ENCODE data around the gene SIVA1. TPM values are rescaled to one million over a fixed set of nuclear protein-coding genes. Genes with fewer than 3 reads are reported as not detected.

SIVA1 gene
- total and polyA plus RNA-seq, 9 of the 15 experiments (the other 6 are each of a cell fraction or from before 2014, with no cell fraction given) = 4.2 to 186 (median 54.2) TPM

GRCh38 chr14:104718871-104719270 lies 34.1 kb upstream of the SIVA1 start:
- POLR2A ChIA-PET = no interaction called here
- no peak for FAIRE-seq
- Histone ChIP-seq H3K4me1 (replicated peaks in 1 of 2; ENCODE audit: control insufficient read depth in 2 of 2, insufficient read depth in 2 of 2, low read length in 2 of 2) (peaks cover 0 to 53% of the 10 kb centered on the region in 2 experiments; a peak in 3 of 5 replicates), H3K4me2 (ENCODE audit: insufficient read depth, low read length) (no peak overlapping the region), H3K9ac (ENCODE audit: insufficient read depth in 1 of 2, low read depth in 2 of 2, low read length in 2 of 2) (0 out of 4 replicates have a peak overlapping the region, but pooled peaks of 1 of the 2 experiments have one; percentile 17), H3K9me1 (ENCODE audit: control insufficient read depth, insufficient read depth, low read length) (no peaks in the 10 kb centered on the region), H3K4me3 (no peak overlapping the region), H3K27ac (ENCODE audit: extremely low read depth, low read depth, low read length) (no peak overlapping the region), H3K27me3 (ENCODE audit: control insufficient read depth in 2 of 2, insufficient read depth in 2 of 2, low read length in 2 of 2) (no peaks in the 10 kb centered on the region), H2AFZ (ENCODE audit: low read depth, low read length) (no peak overlapping the region), H3K36me3 (ENCODE audit: control insufficient read depth, insufficient read depth, low read length) (peaks cover 3% of the 10 kb centered on the region; the same call in 1 of the 3 replicates), H3K79me2 (ENCODE audit: control insufficient read depth, insufficient read depth, low read length) (no peaks in the 10 kb centered on the region), H4K20me1 (replicated peaks; ENCODE audit: control insufficient read depth, insufficient read depth, low read length) (peaks cover 3% of the 10 kb centered on the region; the same call in 1 of the 2 replicates), H3K9me3 (replicated peaks; ENCODE audit: control insufficient read depth, insufficient read depth, low read depth, low read length) (no peaks in the 10 kb centered on the region)
- DNase-seq (ENCODE audit: extremely low read depth in 1 of 4, low spot score in 3 of 4) = no peak
- intact Hi-C loops (cut with micrococcal nuclease) = no loop called here
- 95% methylated on average over 6 of the region's 11 CpGs for WGBS (ENCODE audit: insufficient coverage, low coverage, missing lambda C conversion rate)
- no peak for ATAC-seq
- in situ Hi-C loops (cut with MboI) = no loop called here
- CTCF ChIA-PET (ENCODE audit: low intra/inter-chr PET ratio) = no interaction called here
- BruUV-seq (replicated peaks) = no TSS peak
- no peak for TF ChIP-seq ASH1L (IDR thresholded peaks at IDR 0.05; ENCODE audit: borderline replicate concordance, low read depth, partially characterized antibody)
- no peak for TF ChIP-seq KDM4B (IDR thresholded peaks at IDR 0.05; ENCODE audit: borderline replicate concordance in 2 of 2, low read depth in 1 of 2)
- TF ChIP-seq ZNF76 (CRISPR knock-in tag; IDR thresholded peaks at IDR 0.05; ENCODE audit: borderline replicate concordance) = no peak
- no peak for TF ChIP-seq RBM15 (IDR thresholded peaks at IDR 0.05; ENCODE audit: insufficient read depth, low read length)
- TF ChIP-seq SNRNP70 (optimal IDR thresholded peaks at IDR 0.05; ENCODE audit: low read depth, low read length) = no peak
- TF ChIP-seq FOXP1 (CRISPR knock-in tag; IDR thresholded peaks at IDR 0.05) = no peak

DNA sequence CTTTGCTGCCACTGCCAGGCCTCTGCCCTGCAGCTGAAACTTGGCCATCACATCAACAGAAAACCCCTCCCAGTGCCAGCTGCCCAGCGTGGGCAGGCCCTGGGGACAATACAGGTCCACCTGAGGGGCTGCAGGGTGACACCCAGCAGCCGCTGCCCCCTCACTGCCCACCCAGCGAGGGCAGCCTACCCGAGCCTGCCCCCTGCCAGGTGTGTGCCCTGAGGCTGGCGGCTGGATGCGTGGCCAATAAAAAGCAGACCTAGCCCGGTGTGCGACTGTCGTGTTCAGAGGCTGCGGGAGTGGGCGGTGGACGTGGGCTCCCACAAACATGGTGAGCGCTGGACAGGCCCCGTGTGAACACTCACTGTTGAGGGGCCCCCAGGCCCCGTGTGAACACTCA lies 33.6 kb upstream of the SIVA1 start:
- no peak for ATAC-seq
- no peak for FAIRE-seq
- DNase-seq (ENCODE audit: extremely low read depth in 1 of 4, low spot score in 3 of 4) = no peak
- in situ Hi-C loops (cut with MboI) = no loop called here
- Histone ChIP-seq H3K36me3 (ENCODE audit: control insufficient read depth, insufficient read depth, low read length) (peaks cover 2% of the 10 kb centered on the region; the same call in 1 of the 3 replicates), H3K79me2 (ENCODE audit: control insufficient read depth, insufficient read depth, low read length) (peaks cover 2% of the 10 kb centered on the region; the same call in 1 of the 3 replicates), H3K9me3 (replicated peaks; ENCODE audit: control insufficient read depth, insufficient read depth, low read depth, low read length) (no peaks in the 10 kb centered on the region), H3K27ac (ENCODE audit: extremely low read depth, low read depth, low read length) (no peak overlapping the region), H3K9me1 (ENCODE audit: control insufficient read depth, insufficient read depth, low read length) (no peaks in the 10 kb centered on the region), H3K4me1 (replicated peaks in 1 of 2; ENCODE audit: control insufficient read depth in 2 of 2, insufficient read depth in 2 of 2, low read length in 2 of 2) (peaks cover 0 to 56% of the 10 kb centered on the region in 2 experiments; a peak in 3 of 5 replicates), H4K20me1 (replicated peaks; ENCODE audit: control insufficient read depth, insufficient read depth, low read length) (peaks cover 3% of the 10 kb centered on the region; the same call in 1 of the 2 replicates), H3K4me2 (ENCODE audit: insufficient read depth, low read length) (no peak overlapping the region), H3K9ac (ENCODE audit: insufficient read depth in 1 of 2, low read depth in 2 of 2, low read length in 2 of 2) (no peak overlapping the region), H3K4me3 (no peak overlapping the region), H2AFZ (ENCODE audit: low read depth, low read length) (no peak overlapping the region), H3K27me3 (ENCODE audit: control insufficient read depth in 2 of 2, insufficient read depth in 2 of 2, low read length in 2 of 2) (no peaks in the 10 kb centered on the region)
- BruUV-seq (replicated peaks) = no TSS peak
- 90% methylated on average over 14 of the region's 15 CpGs for WGBS (ENCODE audit: insufficient coverage, low coverage, missing lambda C conversion rate)
- ChIA-PET CTCF (ENCODE audit: low intra/inter-chr PET ratio) (no interaction called here), POLR2A (no interaction called here)
- intact Hi-C loops (cut with micrococcal nuclease) = no loop called here
- TF ChIP-seq SNRNP70 (optimal IDR thresholded peaks at IDR 0.05; ENCODE audit: low read depth, low read length) (no peak), SAFB (IDR thresholded peaks at IDR 0.05; ENCODE audit: borderline replicate concordance, low read depth, low read length) (no peak), DDX20 (tag; IDR thresholded peaks at IDR 0.05; ENCODE audit: low read depth) (no peak), TCF7L2 (IDR thresholded peaks at IDR 0.05; ENCODE audit: low read depth, low read length) (no peak), NUFIP1 (IDR thresholded peaks at IDR 0.05; ENCODE audit: partially characterized antibody) (no peak), ZNF324 (CRISPR knock-in tag; IDR thresholded peaks at IDR 0.05) (no peak), STAG1 (CRISPR knock-in tag; IDR thresholded peaks at IDR 0.05; ENCODE audit: borderline replicate concordance) (no peak), KHSRP (IDR thresholded peaks at IDR 0.05) (no peak), SMAD4 (CRISPR knock-in tag; conservative IDR thresholded peaks at IDR 0.05) (no peak), ZNF79 (CRISPR knock-in tag; IDR thresholded peaks at IDR 0.05; ENCODE audit: low read depth) (no peak)

Data from K562 (cell line).